Lower lobe of right lung (tissue), 2 donors: Measurements from ENCODE around the gene TMEM59L. TPM values are rescaled to one million over a fixed set of nuclear protein-coding genes. Genes with fewer than 3 reads are reported as not detected.

Source experiments
- ATAC-seq, 2 donors: fragments of 200-7000 bp; cut with Tn5 transposase; one replicate each; pipeline ENCODE4 v1.9.1; 2020 to 2022; ENCODE audit warnings: mild to moderate bottlenecking in 2 of 2, moderate library complexity in 2 of 2
- DNase-seq: peaks from one replicate; pipeline ENCODE4 v3.0.0-alpha.2; 2020
- H3K27ac ChIP-seq: fragments of 200-600 bp; one replicate; pipeline ENCODE4 v1.8.0; 2022
- H3K27me3 ChIP-seq: fragments of 200-600 bp; one replicate; pipeline ENCODE4 v1.8.0; 2022; ENCODE audit warnings: low read depth
- H3K36me3 ChIP-seq: fragments of 200-600 bp; one replicate; pipeline ENCODE4 v1.8.0; 2022; ENCODE audit warnings: mild to moderate bottlenecking
- H3K4me1 ChIP-seq: fragments of 200-600 bp; one replicate; pipeline ENCODE4 v1.8.0; 2022
- H3K4me3 ChIP-seq: fragments of 200-600 bp; one replicate; pipeline ENCODE4 v1.8.0; 2022; ENCODE audit warnings: mild to moderate bottlenecking
- H3K9me3 ChIP-seq: fragments of 200-600 bp; one replicate; pipeline ENCODE4 v1.8.0; 2022
- intact Hi-C: fragments of 100-400 bp; cut with DNase I; formaldehyde crosslinking; loops from one replicate; pipeline ENCODE4 v1.11.0; 2022
- total RNA-seq: library from RNA; stranded (reverse); fragmentation: NEBNext Ultra II Directional; extraction: Animal tissue kit (Norgen Biotek cat#: 25700); gene quantifications from one replicate; pipeline ENCODE4 v1.2.1, GENCODE V29; 2021
- TF ChIP-seq, protein P1 (sequence below): fragments of 200-600 bp; IDR thresholded peaks from one replicate; pipeline ENCODE4 v1.8.0; 2022; ENCODE audit warnings: antibody characterized with exemption, mild to moderate bottlenecking
- donor health status: DM: no; HTN: yes; CAD: no; lungs with severe emphysema.

TMEM59L gene
- total RNA-seq, 1 donor from 2014 or later = 1.1 TPM

DNA sequence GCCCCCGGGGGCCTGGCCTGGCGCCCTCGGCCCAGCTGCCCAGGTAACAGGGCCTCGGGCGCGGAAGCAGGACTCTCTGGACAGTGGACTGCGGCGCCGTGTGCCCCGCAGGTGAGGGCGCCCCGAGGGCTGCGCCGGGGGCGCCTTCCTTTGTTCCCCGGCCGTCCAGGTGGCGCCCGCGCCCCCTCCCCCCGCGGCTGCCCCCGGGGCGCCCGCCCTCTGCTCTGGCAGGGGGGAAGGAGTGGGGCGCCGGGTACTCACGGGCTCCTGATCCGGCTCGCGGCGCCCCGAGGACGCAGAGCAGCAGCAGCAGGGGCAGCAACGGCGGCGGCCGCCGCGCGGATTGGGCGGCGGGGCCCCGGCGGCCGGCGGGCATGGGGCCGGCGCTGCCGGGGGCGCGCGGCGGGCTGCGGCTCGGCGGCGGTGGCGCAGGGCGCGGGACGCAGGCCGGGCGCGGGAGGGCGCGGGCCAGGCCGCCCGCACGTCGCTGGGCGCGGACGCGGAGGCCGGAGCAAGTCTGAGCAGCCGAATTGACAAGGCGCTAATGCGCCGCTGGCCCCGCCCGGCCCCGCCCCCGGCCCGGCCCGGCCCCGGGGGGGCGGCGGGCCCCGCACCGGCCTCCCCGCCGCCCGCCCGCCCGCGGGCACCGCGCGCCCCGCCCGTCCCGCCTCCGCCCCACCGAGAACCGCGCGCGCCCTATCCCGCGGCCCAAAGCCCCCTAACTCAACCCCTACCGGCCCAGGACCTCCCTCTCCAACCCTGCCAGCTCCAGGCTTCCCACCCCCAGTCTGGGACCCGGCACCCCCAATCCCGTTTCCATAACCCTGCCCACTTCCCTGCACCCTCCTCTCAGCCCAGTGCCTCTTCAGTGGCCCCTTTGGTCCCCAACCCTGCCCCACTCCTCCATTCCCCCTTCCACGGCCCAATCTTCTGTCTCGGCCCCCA is 6.1 kb upstream of the TMEM59L start, which contains the start of gene CRLF1:
CRLF1 (minus strand) TSS at position 519 of the 945 bp plus-strand sequence; CDS start at position 376, 143 bp downstream.
- TF ChIP-seq, protein P1, sequence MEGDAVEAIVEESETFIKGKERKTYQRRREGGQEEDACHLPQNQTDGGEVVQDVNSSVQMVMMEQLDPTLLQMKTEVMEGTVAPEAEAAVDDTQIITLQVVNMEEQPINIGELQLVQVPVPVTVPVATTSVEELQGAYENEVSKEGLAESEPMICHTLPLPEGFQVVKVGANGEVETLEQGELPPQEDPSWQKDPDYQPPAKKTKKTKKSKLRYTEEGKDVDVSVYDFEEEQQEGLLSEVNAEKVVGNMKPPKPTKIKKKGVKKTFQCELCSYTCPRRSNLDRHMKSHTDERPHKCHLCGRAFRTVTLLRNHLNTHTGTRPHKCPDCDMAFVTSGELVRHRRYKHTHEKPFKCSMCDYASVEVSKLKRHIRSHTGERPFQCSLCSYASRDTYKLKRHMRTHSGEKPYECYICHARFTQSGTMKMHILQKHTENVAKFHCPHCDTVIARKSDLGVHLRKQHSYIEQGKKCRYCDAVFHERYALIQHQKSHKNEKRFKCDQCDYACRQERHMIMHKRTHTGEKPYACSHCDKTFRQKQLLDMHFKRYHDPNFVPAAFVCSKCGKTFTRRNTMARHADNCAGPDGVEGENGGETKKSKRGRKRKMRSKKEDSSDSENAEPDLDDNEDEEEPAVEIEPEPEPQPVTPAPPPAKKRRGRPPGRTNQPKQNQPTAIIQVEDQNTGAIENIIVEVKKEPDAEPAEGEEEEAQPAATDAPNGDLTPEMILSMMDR = no peak
- Histone ChIP-seq H3K27ac (no peak within 1 kb of the TSS), H3K4me3 (peak within 1 kb of the TSS; percentile 33), H3K4me1 (peaks cover 44% of the 10 kb centered on the region), H3K9me3 (no peaks in the 10 kb centered on the region), H3K27me3 (peaks cover 88% of the 10 kb centered on the region), H3K36me3 (no peaks in the 10 kb centered on the region)
- ATAC-seq (no peak), DNase-seq (no peak)
- intact Hi-C loops = no loop called here

DNA sequence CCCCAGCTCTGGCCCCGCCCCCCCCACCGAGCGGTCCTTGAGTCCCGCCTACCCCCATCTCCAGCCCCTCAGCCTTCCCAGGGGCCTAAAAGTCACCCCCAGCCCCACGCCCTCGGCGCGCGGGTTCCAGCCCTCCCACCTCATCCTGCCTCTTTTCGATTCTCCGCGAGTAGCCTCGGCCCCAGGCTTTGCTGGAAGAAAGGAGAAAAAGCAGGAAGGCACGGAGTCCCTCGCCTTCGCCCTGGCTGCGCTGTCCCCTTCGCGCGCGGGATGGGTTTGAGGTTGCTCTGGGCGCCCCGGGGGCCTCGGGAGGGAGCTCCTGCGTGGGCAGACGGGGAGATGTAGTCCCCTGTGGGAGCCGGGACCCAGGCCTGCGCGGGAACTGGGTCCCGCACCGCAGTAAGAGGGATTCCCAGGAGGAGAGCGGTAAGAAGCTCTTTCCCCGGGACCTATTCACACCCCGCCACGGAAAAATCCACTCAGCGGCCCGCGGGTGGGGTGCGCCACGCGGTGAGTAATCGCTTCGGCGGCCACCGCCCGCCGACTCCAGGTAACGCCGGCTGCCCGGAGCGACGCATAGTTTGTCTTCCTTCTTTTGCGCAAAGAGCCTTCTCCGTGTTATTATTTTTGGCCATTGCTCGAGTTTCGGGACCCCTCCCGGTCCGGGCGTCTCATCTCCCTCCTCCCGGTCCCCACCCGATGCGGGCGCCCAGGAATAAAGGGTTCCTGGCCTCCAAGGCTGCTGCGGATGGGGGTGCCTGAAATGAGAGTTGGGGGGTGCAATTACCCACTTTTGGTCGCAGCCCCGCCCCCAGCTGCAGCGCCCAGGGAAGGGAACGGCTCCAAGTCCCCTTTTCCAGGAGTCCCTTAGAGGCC is 5.2 kb upstream of the TMEM59L start:
- intact Hi-C loops = no loop called here
- Histone ChIP-seq H3K4me3 (peak overlapping the region; percentile 33), H3K27me3 (peaks cover 93% of the 10 kb centered on the region), H3K36me3 (no peaks in the 10 kb centered on the region), H3K9me3 (no peaks in the 10 kb centered on the region), H3K27ac (no peak overlapping the region), H3K4me1 (peaks cover 53% of the 10 kb centered on the region)
- TF ChIP-seq, protein P1 = no peak
- ATAC-seq (no peak), DNase-seq (no peak)

GRCh38 chr19:18608102-18608804 is 4.4 kb upstream of the TMEM59L start:
- ATAC-seq = no peak
- Histone ChIP-seq H3K9me3 (no peaks in the 10 kb centered on the region), H3K27ac (no peak overlapping the region), H3K4me1 (peaks cover 60% of the 10 kb centered on the region), H3K36me3 (no peaks in the 10 kb centered on the region), H3K27me3 (peaks cover 95% of the 10 kb centered on the region), H3K4me3 (no peak overlapping the region)
- intact Hi-C loops = no loop called here
- TF ChIP-seq, protein P1 = no peak
- no peak for DNase-seq

DNA sequence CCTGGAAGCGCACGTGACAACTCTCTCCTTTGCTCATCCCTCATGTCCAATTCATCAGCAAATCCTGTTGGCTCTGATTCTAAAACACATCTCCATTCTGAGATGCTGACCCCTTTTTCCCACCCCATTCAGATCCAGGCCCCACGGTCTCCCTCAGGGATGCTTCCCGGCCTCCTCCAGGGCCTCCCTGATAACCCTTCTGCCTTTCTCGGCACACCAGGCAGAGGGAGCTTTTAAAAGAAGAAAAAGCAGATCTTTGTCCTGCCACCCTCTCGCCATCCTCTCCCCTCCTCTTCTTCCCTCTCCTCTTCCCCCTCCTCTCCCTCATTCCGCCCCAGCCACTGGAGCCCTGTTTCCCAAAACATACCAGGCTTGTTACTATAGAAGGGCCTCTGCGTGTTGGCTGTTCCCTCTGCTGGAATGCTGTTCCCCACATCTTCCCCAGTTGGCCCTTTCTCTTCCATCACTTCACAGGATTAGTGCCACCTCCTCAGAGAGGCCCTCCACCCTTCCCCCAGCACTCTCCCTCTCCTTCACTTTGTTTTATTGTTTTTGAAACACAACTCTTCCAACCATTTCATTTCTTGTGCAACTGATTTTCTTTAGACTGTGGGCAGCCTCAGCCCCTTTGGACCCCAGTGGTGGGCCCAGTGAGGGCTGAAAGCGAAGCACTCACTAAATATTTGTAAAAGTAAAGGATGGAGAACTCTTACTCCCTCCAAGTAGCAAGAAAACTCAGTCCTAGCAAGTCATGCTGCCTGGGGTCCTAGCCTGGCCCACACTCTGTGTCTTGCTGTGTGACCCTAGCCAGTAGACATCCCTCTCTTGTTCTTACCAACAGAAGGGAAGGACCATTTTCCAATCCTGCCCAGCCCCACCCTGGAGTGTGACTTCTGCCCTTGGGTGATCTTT is 3.6 kb upstream of the TMEM59L start:
- TF ChIP-seq, protein P1 = no peak
- ATAC-seq (no peak), DNase-seq (no peak)
- H3K27me3 ChIP-seq = peaks cover 95% of the 10 kb centered on the region
- no peak overlapping the region for H3K27ac ChIP-seq
- no peak overlapping the region for H3K4me3 ChIP-seq
- H3K9me3 ChIP-seq = no peaks in the 10 kb centered on the region
- no peaks in the 10 kb centered on the region for H3K36me3 ChIP-seq
- intact Hi-C loops = no loop called here
- H3K4me1 ChIP-seq = peaks cover 52% of the 10 kb centered on the region
